Panc1 (cell line): Measurements from ENCODE around the gene SND1. TPM values are rescaled to one million over a fixed set of nuclear protein-coding genes. Genes with fewer than 3 reads are reported as not detected.

ENCODE experiments used
- ATAC-seq: fragments of 200-7000 bp; cut with Tn5 transposase; 2 replicates; pipeline ENCODE4 v1.9.1; 2020; ENCODE audit warnings: mild to moderate bottlenecking, moderate library complexity
- BruUV-seq: library from RNA; stranded (reverse); fragments of 400-500 nt; replicated peaks from 2 replicates; lab custom pipeline; 2021; lab: Mats Ljungman, UMichigan
- CTCF ChIA-PET: fragments of 300-600 bp; sonication (Branson Sonifier 250); formaldehyde crosslinking; loops from one replicate; lab custom pipeline; 2022; ENCODE audit warnings: antibody characterized with exemption; lab: Charles Lee
- POLR2A ChIA-PET: fragments of 300-600 bp; sonication (Branson Sonifier 250); formaldehyde crosslinking; loops from one replicate; lab custom pipeline; 2022; ENCODE audit warnings: antibody characterized with exemption; lab: Charles Lee
- DNase-seq: peaks from one replicate; pipeline ENCODE4 v3.0.0-alpha.2; 2010; ENCODE audit warnings: low read depth, low spot score
- H3K27ac ChIP-seq: 2 replicates; pipeline ENCODE4 v1.5.1; 2011; ENCODE audit warnings: mild to moderate bottlenecking, low read length, inconsistent platforms
- H3K27me3 ChIP-seq: fragments of 200-500 bp; sonication (Bioruptor generic); 2 replicates; pipeline ENCODE4 v1.6.0; 2014; ENCODE audit warnings: low read length, inconsistent platforms; ENCODE audit not compliant: control insufficient read depth, insufficient read depth
- H3K36me3 ChIP-seq: fragments of 200-500 bp; sonication (Bioruptor generic); 2 replicates; pipeline ENCODE4 v1.5.1; 2014; ENCODE audit warnings: inconsistent platforms, mild to moderate bottlenecking, low read length, moderate library complexity; ENCODE audit not compliant: control insufficient read depth, insufficient read depth
- H3K4me1 ChIP-seq: 2 replicates; pipeline ENCODE4 v1.5.1; 2011; ENCODE audit warnings: inconsistent platforms, mild to moderate bottlenecking, low read length, moderate library complexity; ENCODE audit not compliant: control insufficient read depth, insufficient read depth
- H3K4me3 ChIP-seq, 2 experiments: 2 replicates each; pipeline ENCODE4 v1.5.1; 2011 to 2012; ENCODE audit warnings: low read depth in 2 of 2, low read length in 2 of 2, mild to moderate bottlenecking in 2 of 2, inconsistent platforms in 1 of 2, moderate library complexity in 1 of 2
- H3K9me3 ChIP-seq: fragments of 200-500 bp; sonication (Bioruptor generic); 2 replicates; pipeline ENCODE4 v1.5.1; 2014; ENCODE audit warnings: low read depth, mild to moderate bottlenecking, inconsistent platforms, low read length, moderate library complexity; ENCODE audit not compliant: control insufficient read depth, insufficient read depth
- POLR2AphosphoS5 ChIP-seq: IDR thresholded peaks from 2 replicates; pipeline ENCODE4 v1.6.1; 2012; ENCODE audit warnings: mild to moderate bottlenecking, low read depth, low read length, moderate library complexity
- SIN3A ChIP-seq: IDR thresholded peaks from 2 replicates; pipeline ENCODE4 v1.6.1; 2012; ENCODE audit warnings: low read depth, mild to moderate bottlenecking, low read length, moderate library complexity, borderline replicate concordance; ENCODE audit not compliant: insufficient read depth
- TCF7L2 ChIP-seq: IDR thresholded peaks from 2 replicates; pipeline ENCODE4 v1.6.1; 2011; ENCODE audit warnings: mild to moderate bottlenecking, low read depth, low read length, inconsistent platforms
- in situ Hi-C: cut with HindIII; loops from 2 replicates; pipeline ENCODE4 v1.10.0; 2016; ENCODE audit warnings: low sequenced_read_pairs, low pct_unique_long_range_greater_than_20kb
- intact Hi-C: fragments of 100-400 bp; cut with micrococcal nuclease; formaldehyde crosslinking; loops from one replicate; pipeline ENCODE4 v1.10.0; 2022; ENCODE audit not compliant: unreplicated experiment
- total RNA-seq: library from RNA; stranded (reverse); gene quantifications from one replicate; pipeline ENCODE4 v1.2.1, GENCODE V29; 2021; ENCODE audit not compliant: unreplicated experiment
- TF ChIP-seq, protein P1 (sequence below), 2 experiments: IDR thresholded peaks; 2 replicates each; pipeline ENCODE4 v1.6.1; 2011 to 2012; ENCODE audit warnings: low read depth in 2 of 2, control low read depth in 1 of 2, low read length in 1 of 2, mild to moderate bottlenecking in 1 of 2, moderate library complexity in 1 of 2; ENCODE audit not compliant: insufficient read depth in 1 of 2
- TF ChIP-seq, protein P2 (sequence below): fragments of 450-650 bp; IDR thresholded peaks from 2 replicates; pipeline ENCODE4 v1.5.1; 2017; ENCODE audit warnings: mild to moderate bottlenecking

The SND1 gene
- total RNA-seq, 1 experiment from 2014 or later = 176 TPM

DNA sequence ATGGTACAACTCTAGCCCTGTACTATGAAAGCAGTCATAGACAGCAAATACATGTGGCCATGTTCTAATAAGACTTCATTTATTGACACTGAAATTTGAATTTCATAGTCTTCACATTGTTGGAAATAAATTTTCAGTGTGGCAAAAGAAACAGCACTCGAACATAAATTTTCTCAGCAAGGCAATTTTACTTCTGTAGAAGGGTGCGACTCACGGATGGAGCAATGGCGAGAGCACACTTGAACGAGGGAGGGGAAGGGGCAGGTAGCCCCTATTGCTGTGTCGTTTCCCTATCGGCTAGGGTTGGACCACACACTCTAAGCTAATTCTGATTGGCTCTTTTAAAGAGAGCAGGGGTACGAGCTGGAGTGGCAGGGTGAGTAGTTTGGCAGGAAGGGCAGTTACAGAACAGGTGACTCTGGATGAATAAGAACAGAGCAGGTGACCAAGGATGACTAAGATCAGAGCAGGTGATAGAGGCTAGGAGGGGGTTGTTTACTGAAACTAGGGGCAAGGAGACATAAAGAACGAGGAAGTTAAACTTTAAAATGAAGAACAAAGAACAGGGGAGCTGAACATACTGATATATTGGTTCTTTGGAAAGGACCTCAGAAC, 327.2 kb downstream of the SND1 start:
- no peak for TF ChIP-seq SIN3A
- no peak for DNase-seq
- POLR2A ChIA-PET = no interaction called here
- ATAC-seq = no peak
- intact Hi-C loops (no loop called here), in situ Hi-C loops (no loop called here)
- Histone ChIP-seq H3K4me3 (no peak overlapping the region), H3K4me1 (no peaks in the 10 kb centered on the region), H3K27ac (no peak overlapping the region), H3K9me3 (no peaks in the 10 kb centered on the region; the same call in 1 of the 2 replicates), H3K27me3 (no peaks in the 10 kb centered on the region), H3K36me3 (no peaks in the 10 kb centered on the region)
- BruUV-seq = no TSS peak
- CTCF ChIA-PET = no interaction called here

DNA sequence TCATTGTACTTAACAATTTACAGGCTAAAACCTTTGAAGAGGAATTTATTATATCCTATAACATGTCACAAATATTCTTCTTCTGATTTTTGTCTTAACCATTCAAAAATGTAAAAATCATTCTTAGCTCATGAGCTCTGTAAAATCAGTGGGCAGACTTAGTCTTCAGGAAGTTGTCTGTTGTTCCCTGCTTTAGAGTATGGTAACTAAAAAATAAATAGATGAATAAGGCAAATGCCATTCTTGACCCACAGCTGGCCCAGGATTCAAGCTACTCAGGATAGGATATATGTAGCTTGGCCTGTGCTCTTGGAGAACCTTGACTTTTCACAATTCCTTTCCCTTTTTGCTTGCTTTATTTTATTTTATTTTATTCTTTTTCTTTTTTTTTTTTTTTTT, 327.7 kb downstream of the SND1 start:
- no peaks in the 10 kb centered on the region; the same call in 1 of the 2 replicates for H3K9me3 ChIP-seq
- no peaks in the 10 kb centered on the region for H3K4me1 ChIP-seq
- in situ Hi-C loops (no loop called here), intact Hi-C loops (no loop called here)
- no peaks in the 10 kb centered on the region for H3K36me3 ChIP-seq
- no peak overlapping the region for H3K27ac ChIP-seq
- no peaks in the 10 kb centered on the region for H3K27me3 ChIP-seq
- ChIA-PET POLR2A (no interaction called here), CTCF (no interaction called here)
- no TSS peak for BruUV-seq
- no peak overlapping the region for H3K4me3 ChIP-seq
- no peak for DNase-seq
- TF ChIP-seq, protein P1, sequence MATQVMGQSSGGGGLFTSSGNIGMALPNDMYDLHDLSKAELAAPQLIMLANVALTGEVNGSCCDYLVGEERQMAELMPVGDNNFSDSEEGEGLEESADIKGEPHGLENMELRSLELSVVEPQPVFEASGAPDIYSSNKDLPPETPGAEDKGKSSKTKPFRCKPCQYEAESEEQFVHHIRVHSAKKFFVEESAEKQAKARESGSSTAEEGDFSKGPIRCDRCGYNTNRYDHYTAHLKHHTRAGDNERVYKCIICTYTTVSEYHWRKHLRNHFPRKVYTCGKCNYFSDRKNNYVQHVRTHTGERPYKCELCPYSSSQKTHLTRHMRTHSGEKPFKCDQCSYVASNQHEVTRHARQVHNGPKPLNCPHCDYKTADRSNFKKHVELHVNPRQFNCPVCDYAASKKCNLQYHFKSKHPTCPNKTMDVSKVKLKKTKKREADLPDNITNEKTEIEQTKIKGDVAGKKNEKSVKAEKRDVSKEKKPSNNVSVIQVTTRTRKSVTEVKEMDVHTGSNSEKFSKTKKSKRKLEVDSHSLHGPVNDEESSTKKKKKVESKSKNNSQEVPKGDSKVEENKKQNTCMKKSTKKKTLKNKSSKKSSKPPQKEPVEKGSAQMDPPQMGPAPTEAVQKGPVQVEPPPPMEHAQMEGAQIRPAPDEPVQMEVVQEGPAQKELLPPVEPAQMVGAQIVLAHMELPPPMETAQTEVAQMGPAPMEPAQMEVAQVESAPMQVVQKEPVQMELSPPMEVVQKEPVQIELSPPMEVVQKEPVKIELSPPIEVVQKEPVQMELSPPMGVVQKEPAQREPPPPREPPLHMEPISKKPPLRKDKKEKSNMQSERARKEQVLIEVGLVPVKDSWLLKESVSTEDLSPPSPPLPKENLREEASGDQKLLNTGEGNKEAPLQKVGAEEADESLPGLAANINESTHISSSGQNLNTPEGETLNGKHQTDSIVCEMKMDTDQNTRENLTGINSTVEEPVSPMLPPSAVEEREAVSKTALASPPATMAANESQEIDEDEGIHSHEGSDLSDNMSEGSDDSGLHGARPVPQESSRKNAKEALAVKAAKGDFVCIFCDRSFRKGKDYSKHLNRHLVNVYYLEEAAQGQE (IDR thresholded peaks at IDR 0.05; ENCODE audit: insufficient read depth in 1 of 2, low read depth in 2 of 2, low read length in 1 of 2) = no peak
- TF ChIP-seq, protein P2, sequence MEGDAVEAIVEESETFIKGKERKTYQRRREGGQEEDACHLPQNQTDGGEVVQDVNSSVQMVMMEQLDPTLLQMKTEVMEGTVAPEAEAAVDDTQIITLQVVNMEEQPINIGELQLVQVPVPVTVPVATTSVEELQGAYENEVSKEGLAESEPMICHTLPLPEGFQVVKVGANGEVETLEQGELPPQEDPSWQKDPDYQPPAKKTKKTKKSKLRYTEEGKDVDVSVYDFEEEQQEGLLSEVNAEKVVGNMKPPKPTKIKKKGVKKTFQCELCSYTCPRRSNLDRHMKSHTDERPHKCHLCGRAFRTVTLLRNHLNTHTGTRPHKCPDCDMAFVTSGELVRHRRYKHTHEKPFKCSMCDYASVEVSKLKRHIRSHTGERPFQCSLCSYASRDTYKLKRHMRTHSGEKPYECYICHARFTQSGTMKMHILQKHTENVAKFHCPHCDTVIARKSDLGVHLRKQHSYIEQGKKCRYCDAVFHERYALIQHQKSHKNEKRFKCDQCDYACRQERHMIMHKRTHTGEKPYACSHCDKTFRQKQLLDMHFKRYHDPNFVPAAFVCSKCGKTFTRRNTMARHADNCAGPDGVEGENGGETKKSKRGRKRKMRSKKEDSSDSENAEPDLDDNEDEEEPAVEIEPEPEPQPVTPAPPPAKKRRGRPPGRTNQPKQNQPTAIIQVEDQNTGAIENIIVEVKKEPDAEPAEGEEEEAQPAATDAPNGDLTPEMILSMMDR = no peak
- no peak for TF ChIP-seq POLR2AphosphoS5
- TF ChIP-seq SIN3A = no peak
- no peak for TF ChIP-seq TCF7L2
- no peak for ATAC-seq

DNA sequence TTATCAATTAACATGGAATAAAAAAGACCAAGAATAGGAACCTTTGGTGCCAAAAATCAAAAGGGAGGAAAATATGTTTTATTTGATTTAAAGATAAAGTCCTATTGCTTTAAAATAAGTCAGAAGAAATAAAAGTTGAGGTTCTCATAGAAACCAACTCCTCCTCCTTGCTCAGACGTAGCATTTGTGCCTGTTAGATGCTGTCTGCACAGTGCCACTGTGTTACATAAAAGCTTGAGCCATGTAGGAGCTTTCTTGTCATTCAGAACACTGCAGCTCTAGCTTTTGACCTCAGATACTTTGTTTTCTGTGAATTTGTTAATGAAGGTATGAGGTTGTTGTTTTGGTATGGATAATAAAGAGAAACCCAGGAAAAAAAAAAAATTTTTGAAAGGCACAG, 328.9 kb downstream of the SND1 start:
- POLR2A ChIA-PET = no interaction called here
- ATAC-seq = no peak
- Histone ChIP-seq H3K27ac (no peak overlapping the region), H3K36me3 (no peaks in the 10 kb centered on the region), H3K9me3 (no peaks in the 10 kb centered on the region; the same call in 1 of the 2 replicates), H3K4me3 (no peak overlapping the region), H3K4me1 (no peaks in the 10 kb centered on the region), H3K27me3 (no peaks in the 10 kb centered on the region)
- intact Hi-C loops (no loop called here), in situ Hi-C loops (no loop called here)
- CTCF ChIA-PET = no interaction called here
- BruUV-seq = no TSS peak
- TF ChIP-seq TCF7L2 = no peak
- TF ChIP-seq, protein P1 (IDR thresholded peaks at IDR 0.05; ENCODE audit: insufficient read depth in 1 of 2, low read depth in 2 of 2, low read length in 1 of 2) = no peak
- TF ChIP-seq, protein P2 = no peak
- no peak for TF ChIP-seq SIN3A
- no peak for TF ChIP-seq POLR2AphosphoS5
- DNase-seq = no peak
